A673 (cell line): ENCODE results near the gene NPW.

ENCODE experiments used
- CTCF ChIP-seq: fragments of 300-800, 200-600 bp; sonication (generic); conservative IDR thresholded peaks from 2 replicates; pipeline ENCODE4 v1.5.1; 2017; ENCODE audit warnings: low read depth, mild to moderate bottlenecking, antibody characterized with exemption, low read length, moderate library complexity, mixed read lengths
- EZH2 ChIP-seq: fragments of 200-600 bp; sonication (generic); IDR thresholded peaks from 2 replicates; pipeline ENCODE4 v1.6.1; 2017; ENCODE audit warnings: borderline replicate concordance, low read depth, mild to moderate bottlenecking, mixed read lengths, antibody characterized with exemption, low read length; ENCODE audit not compliant: poor library complexity, severe bottlenecking

- TF ChIP-seq CTCF, result no peak
- no peak for TF ChIP-seq EZH2
Observed at GRCh38 chr16:2048116-2048543, 28.5 kb downstream of the NPW start.
